Measurements from ENCODE around the gene SND1. TPM values are rescaled to one million over a fixed set of nuclear protein-coding genes. Genes with fewer than 3 reads are reported as not detected.

The SND1 gene
- polyA plus RNA-seq, 1 donor: 156 TPM

DNA sequence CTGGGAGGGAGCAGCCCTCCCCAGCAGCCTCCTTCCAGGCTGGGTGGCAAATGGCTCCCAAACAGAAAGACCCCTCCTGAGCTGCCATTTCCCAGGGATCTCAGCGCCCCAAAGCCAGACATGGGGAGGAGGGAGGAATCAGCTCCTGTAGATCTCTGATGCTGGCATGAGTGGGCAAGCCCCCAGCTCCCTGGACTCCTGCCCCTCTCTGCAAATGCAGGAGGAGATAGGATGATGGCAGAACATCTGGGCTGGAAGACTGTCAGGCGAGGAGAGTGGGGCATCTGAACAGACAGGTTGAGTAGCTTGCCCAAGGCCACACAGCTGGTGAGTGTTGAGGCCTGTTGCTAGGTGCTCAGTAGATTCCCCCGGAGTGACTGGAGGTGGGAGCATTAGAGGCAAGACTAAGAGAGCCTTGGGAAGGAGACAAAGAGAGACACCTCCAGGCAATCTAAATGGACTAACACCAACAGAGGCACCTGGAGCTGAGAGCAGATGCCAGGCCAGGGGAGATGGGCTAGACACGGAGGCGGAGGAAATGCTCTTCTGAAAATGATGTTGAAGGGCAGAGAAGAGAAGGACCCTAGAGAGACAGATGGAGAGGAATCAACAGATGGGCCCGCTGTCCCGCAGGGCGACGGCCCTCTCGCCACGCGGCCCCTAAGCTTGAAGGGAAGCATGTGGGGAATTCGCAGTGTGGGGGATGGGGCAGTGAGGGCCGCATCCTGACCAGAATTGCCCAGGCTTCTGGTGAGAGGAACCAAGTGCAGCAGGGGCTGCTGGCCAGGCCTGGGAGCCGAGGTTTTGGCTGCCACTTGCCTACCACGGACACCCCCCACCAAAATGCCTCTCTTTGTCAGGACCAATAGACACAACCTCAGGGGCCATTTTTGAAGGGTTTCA lies 464.1 kb downstream of the SND1 start:
- no peak for DNase-seq

DNA sequence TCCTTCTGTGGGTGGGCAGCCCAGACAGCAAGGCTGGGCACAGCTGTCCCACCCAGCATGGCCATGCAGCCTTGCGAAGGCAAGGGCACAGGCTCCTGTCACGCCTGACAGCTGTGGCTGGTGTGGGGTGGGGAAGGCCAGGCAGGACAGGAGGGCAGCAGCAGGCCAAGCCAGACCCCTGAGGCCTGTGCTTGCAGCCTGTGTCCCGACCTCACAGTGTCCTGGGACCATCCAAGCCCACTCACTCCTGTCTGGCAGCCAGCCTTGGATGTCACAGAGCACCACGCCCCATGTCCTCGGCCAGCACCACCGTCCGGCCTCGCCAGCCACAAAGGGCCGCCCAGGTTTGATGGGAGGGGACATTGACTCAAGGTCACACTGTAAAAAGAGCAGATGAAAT lies 464.7 kb downstream of the SND1 start:
- DNase-seq: no peak

DNA sequence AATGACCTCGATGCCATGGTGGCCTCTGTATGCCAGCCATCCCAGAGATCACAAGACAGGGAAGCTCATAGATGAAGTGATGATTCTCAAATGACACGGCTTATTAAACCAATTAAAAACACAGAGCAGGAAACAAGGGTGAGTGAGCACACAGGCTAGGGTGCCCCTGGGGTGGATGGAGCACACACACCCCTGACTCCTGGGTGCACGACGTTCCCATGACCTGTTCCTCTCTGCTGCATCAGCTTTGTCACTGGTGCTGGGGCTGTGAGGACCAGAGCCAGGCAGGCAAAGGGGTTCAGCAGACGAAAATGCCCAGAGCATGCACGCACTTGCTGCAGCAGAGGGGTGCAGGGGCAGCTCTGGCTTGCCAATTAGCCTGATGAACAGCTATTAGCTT lies 465.7 kb downstream of the SND1 start:
- no peak for DNase-seq

DNA sequence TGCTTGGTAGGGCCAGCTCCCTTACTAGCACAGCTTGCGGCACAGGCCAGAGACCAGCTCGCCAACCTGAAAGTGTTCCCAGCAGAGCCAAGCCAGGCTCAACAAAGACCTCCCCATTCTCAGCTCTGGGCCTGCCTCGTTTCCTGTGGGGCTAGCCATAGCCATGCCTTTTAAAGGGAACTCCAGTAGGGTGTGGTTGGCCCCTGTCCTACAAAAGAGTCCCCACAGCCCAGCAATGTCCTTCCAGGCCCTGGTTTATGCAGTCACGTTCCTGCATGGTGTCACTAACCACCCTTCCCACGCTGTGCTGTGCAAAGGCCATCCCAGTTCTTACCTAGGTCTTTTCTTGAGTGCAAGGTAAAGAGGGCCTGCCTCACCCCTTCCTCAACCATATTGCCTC lies 467.0 kb downstream of the SND1 start:
- DNase-seq: no peak

DNA sequence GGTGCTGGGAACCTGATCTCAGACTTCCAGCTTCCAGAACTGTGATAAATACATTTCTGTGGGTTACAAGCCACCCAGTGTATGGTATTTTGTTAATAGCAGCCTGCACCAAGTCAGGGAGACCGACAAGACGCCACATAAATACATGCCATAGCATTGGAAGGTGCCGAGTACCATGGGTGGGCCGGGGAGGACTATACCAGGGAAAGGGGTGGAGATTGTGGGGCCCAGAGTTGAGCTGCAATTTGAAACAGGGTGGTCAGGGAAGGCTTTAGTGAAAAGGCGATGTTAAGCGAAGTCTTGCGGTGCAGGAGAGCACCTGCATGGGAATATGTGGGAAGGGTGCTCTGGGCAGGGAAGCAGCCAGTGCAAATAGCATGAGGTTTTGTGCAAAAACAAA lies 468.1 kb downstream of the SND1 start:
- no peak for DNase-seq

DNA sequence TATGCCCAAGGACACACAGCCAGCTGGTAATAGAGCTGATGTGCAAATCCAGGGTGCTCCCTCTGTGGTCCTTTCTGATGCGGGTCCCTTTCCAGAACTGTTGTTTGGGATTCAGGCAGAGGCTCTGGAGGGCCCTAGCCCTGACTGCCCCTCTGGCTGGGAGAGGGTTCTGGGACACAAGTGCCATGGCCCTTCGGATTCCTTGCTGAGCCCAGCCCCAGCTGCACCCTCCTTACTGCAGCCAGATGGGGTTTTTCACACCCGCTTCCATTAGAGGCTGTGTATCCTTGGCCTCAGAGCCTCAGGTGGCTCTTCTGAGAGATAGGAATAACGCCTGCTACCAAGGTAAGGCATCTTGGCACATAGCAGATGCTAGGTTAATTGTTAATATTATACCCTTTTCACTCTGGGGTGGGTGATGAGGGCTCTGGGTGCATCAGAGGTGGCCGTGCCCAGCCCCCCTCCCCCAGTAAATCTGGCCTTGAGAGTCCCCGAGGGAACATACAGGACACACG lies 469.0 kb downstream of the SND1 start:
- no peak for DNase-seq

DNA sequence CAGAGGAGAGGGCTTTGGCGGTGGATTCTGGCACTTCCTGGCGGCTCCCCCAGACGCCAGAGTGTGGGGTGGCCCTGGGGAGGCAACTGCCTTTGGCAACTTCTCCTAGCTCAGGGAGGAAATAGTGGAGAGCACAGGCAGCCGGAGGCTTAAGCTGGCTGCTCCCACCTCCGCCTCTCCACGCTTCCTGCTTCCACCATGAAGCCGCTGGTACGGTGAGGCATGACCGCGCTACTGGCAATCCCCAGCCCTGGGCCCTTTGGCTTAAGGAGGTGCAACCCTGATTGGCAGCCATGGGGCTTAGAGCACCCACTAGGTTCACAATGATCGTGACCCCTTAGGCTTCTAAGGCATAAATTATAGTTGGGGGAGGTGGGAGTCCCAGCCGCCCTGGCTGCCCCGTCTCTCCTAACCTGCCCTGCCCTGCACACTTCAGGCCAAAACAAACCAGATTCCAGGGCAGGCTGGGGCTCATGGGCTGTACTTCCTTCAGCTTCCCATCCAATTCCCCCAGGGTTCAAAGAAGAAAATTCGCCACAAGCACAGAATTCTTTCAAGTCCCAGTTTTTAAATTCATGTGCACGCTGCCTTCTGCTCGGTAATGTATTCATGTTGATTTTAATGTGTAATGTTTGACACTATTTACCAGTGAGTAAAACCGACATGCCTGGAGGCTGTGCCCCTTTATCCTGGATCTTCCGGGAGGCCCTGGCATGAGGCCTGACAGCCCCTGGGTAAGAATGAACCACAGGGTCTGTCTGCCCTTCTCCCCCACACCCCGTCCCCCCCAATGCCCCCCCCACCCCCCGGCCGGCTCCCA lies 469.9 kb downstream of the SND1 start:
- DNase-seq: peak; percentile 50

DNA sequence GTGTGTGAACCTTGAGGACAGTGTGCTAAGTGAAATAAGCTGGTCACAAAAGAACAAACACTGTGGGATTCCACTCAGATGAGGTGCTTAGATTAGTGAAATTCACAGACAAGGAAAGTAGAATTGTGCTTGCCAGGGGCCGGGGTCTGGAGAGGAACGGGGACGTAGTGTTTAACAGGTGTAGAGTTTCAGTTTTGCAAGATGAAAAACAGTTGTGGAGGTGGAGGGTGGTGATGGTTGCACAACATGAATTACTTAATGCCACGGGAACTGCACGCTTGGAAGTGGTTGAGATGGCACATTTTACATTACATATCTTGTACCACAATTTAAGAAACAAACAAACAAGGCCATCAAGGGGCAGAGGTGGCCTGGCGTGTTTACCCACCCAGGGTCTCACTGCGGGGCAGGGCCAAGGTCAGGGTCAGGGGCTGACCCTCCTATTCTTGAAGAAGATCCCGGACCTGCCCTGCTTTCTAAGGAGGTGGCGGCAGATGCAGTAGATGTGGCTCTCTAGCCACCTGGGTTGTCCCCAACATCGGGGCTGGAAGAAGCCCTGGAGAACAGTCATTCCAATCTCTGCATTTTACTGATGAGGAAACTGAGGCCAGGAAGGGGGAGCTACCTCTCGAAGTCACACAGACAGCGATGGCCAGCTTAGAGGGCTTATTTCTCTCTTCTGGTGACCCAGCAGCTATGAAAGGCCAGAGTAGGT lies 470.7 kb downstream of the SND1 start:
- DNase-seq: no peak

DNA sequence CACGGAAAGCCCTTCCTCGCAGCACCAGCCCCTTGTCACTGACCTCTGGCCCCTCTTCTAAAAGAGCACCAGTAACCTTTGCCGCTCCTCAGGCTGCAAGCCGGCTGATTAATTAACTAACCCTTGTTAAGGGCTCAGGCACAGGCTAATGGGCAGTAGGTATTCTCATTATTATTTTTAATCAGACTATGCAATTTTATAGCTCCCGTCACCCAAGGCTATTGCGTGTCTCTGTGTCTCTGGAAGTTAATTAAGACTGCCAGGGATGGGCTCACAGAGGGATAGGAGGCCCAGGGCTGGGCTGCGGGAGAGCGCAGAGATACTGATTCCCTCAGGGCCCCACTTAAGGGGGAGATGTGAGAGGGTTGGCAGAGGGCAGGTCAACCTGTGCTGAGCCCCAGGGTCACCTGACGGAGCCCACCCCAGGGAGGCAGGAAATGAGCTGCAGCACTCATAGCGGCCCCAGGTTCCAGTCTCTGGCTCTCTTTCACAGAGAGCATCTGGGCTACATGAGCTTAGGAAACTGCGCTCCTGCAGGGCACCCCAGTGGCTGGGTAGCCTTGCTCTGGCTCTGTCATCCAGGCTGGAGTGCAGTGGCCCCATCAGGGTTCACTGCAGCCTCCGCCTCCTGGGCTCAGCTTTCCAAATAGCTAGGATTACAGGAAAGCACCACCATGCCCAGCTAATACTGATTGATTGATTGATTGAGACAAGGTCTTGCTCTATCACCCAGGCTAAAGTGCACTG lies 471.5 kb downstream of the SND1 start:
- DNase-seq: no peak

DNA sequence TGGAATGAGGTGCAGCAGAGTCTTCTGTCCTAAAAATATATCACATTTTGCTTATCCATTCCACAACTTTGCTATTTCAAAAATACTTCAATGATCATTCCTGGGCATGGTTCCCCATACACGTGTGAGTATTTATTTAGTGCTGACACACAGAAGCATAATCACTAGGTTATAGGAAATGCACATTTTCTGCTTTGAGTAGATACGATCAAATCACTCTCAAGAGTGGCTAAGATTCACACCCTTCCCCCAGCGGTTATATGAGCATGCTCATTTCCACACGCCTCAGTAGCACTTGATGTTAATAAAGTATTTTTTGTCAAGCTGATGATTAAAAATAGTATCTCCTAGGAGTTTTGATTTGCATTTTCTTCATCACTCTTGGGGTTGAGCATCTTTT lies 472.8 kb downstream of the SND1 start:
- DNase-seq: no peak

DNA sequence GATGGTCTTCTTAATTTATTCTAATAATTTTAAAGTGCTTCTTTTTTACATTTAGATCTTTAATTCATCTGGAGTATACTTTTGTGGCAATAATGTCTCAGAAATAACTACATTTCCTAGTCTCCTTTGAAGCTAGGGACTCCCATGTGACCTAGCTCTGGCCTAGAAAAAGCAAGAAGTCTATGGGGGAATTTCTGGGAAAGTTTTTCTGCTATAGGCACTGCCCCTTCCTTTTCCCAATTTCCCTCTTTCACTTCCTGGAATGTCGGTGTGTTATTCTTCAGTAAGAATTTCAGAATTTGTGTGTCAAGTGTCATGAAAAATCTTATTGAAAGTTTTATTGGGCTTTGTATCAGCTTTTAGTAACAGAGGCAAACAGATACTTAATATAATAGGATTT lies 473.8 kb downstream of the SND1 start:
- DNase-seq: no peak

DNA sequence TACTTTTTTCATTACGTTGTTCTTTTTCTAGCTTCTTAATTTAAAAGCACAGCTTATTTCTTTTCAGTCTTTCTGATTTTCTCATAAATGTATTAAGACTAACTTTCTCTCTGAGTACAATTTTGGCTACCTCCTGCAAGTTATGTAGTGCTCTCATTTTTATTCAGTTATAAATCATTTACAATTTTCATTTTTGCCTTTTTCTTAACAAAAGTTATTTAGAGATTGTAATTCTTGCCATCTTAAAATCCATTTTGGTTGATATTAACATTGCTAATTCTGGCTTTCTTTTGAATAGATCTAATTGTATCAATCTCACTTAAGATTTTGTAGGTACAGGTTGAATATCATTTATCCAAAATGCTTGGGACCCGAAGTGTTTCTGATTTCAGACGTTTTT lies 476.4 kb downstream of the SND1 start:
- no peak for DNase-seq

DNA sequence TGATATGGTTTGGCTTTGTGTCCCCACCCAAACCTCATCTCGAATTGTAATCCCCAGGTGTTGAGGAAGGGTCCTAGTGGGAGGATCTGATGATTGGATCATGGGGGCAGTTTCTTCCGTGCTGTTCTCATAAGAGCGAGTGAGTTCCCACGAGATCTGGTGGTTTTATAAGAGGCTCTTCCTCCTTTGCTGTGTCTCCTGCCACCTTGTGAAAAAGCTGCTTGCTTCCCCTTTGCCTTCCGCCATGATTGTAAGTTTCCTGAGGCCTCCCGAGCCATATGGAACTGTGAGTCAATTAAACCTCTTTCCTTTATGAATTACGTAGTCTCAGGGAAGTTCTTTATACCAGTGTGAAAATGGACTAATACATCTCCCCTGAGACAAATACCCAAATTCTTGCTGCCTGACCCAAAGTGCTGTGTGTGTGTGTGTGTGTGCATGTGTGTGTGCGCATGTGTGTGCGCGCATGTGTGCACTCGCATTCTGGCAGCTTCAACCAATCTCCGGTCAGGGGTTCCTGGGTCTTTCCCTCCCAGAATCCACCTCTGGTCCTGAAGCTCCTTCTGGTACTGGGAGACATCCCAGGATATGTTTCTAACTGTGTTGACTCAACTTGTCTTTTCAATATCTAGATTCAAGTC lies 477.4 kb downstream of the SND1 start:
- no peak for DNase-seq

DNA sequence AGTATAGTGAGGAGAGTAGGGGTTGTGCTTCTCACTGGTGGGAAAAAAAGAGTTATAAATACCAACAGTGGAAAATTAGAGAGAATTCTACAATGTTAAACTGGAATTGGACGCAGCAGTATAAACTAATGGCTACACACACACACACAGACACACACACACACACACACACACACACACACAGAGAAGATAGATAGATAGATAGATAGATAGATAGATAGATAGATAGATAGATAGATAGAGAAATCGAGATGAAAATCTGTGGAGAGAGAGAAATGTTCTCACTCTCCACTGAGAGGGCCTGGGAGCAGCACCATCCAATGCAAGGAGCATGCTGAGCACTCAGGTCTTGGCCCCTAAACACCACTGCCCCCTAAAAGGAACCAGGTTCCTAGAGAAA lies 479.1 kb downstream of the SND1 start:
- DNase-seq: no peak

DNA sequence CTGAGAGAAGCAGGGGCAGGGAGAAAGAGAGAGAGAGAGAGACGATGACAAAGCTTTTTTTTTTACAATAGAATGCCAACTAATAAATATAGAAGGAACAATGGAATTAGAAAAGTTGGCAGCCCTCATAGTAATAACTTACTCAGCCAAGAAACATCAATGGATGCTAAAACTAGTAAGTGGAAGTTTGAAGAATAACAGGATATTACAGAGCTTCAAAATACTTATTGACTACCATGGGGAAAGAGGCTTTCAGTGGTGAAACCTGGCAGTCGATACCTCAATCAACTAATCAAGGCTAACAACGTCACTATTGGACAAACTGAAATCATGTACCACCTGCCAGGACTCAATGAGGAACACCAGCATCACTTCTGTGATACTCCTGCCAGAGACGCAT lies 479.7 kb downstream of the SND1 start:
- DNase-seq: no peak

DNA sequence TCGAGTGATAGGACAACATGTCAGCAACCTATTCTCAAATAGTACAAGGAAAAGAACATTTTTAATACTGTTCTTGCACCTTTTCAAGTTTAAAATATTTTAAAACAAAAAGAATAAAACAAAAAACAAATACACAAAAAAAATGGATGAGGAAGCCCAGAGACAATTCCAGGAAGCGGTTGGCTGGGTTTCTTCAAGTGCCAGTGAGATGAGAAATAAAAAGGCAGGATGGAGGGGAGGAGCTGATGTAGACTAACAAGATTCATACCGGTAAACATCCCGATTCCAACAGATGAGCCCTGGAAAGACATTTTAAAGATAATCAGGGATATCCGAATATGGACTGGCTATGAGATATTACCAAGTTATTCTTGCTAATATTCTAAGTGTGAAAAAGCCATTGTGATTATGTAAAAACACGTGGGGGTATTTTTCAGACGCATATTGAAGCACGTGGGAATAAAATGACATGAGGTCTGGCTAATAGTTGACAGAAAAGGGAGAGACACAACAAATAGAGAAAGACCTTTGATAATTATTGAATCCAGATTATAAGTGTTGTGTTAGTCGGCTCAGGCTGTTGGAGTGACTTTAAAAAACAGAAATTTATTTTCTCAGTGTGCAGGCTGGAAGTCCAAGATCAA lies 480.6 kb downstream of the SND1 start:
- DNase-seq: no peak

DNA sequence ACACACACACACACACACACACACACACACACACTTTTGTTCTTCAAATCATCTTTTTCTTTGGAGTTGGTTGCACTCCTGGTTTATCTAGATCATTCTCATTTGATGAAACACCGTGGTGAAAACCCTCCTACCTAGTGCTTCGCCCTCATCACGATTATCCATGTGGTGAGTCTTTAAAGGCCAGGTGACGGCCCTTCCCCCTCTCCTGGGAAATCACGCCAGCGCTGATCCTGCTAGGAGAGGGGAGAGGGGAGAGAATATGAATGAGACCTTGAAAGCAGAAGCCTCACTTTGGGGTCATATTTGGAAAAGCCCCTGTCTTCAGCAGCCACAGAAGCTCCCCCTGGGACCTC lies 483.1 kb downstream of the SND1 start:
- no peak for DNase-seq

DNA sequence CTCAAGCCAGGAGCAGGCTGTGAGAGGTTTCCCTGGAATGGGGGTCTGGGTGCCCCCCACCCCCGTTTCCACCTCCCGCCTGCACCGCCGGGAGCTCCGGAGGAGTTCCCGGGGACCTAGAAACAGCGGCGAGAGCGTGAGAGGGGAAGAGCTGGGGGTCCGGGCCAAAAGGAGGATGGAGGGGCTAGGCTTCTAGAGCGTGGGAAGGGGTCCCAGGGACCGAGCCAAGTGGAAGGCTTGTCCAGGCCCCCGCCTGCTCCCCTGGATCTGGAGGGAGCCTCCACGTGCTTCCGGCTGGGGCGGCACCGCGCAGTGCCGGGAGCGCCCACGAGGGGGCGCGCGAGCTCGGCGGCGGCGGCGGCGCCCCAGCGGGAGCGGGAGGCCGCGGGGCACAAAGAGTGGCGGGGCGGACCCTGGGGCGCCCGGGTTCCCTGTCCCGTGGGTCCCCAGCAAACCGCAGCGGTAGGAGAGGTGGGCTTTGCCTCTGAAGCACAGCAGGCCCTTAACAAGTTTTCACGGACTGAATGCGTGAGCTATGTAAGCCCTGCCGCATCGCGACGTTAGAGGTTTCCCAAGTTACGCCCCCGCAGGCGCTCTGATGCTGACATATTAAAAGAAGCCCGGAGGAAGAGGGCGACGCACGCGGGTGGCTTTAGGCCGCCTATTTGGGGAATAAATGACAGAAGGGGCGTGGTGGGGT lies 483.7 kb downstream of the SND1 start:
- DNase-seq: peak; percentile 64

DNA sequence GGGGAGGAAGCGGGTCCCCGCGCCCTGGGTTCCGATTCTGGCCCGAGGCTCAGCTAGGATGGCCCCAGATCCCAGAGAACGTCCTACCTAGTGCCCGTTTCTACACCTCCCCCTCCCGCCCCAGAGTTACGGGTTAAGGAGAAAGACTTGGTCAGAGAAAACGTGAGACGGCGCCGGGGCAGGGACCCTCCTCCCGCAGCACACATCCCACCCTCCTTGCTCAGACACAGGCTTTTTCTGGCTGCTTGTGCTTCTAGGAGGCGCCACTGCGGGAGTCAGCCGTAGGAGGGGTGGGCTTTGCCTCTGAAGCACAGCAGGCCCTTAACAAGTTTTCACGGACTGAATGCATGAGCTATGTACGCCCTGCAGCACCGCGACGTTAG lies 484.2 kb downstream of the SND1 start:
- DNase-seq: no peak

DNA sequence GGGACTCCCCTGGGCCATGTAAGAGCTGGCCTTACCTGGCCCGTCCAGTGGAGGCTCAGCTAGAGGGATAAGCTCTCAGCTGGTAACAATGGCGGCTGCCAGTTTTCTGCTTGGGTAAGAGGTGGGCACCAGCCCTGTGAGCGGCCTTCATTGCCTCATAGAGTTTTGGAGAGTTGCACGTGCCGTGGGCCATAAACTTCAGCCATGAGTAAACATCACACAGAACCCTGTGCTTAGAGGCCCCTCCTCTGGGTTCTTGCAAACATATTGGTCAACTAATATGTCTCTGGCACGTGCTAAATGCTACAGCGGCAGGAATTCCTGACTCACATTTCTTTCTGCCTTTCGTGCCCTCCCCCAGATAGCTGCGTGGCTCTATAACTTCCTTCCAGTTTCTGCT lies 485.2 kb downstream of the SND1 start:
- no peak for DNase-seq

All from left kidney (tissue), 2 donors.